ENCODE data around the gene SLC13A5. TPM values are rescaled to one million over a fixed set of nuclear protein-coding genes. Genes with fewer than 3 reads are reported as not detected.
"Not testable (repeated sequence)": the region's sequence is repeated elsewhere in the genome, so short reads cannot be mapped to it uniquely, and the experiment has no call there.

The SLC13A5 gene
- not detected in 2 replicates for total RNA-seq (2014; rRNA removed; shearing (Covaris generic))
- not detected in 2 replicates for polyA plus RNA-seq (2015; cell fraction: cytosol; rRNA removed)
- polyA plus RNA-seq (2015; cell fraction: nucleus; rRNA removed): not detected in 2 replicates

DNA sequence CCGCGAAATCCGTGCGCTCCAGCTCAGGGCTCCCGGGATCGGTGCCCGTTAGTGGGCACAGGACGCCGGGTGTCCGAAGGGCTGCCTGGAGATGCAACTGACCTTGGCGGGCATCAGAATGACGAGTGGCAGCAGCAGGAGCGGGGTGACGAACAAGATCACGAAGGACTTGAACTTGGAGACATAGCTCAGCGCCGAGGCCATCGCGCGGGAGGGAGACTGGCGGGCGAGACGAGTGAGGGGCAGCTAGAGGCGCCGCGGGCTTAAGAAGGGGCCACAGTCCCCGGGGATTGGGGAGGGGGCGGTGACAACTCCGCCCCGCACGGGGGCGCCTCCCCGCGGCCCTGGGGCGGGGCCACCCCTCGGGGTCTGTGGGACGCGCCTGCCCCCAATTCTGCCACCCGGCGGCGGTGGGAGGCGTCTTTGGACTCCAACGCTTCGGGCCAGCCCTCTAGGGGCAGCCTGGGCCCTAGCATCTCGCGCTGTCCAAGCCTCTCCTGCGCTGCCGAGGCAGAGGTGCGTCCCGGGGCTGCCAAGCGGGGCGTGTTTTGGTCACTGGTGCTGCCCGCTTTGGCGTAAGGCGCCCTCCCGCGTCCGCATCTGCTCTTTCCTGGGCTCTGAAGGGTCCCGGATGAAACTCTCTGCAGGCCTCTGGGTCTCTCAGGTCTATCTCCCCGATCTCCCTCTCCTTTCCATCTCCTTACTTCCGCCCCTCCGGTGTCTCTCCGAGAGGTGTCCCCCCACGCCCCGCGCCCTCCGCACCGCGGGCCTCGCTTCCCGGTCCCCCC is at the start of gene SLC13A5:
TSS of gene SLC13A5 (minus strand) at position 240 of the 788 bp plus-strand sequence. CDS start at position 204, 36 bp downstream.
- no peak for DNase-seq (ENCODE audit: low read depth)

DNA sequence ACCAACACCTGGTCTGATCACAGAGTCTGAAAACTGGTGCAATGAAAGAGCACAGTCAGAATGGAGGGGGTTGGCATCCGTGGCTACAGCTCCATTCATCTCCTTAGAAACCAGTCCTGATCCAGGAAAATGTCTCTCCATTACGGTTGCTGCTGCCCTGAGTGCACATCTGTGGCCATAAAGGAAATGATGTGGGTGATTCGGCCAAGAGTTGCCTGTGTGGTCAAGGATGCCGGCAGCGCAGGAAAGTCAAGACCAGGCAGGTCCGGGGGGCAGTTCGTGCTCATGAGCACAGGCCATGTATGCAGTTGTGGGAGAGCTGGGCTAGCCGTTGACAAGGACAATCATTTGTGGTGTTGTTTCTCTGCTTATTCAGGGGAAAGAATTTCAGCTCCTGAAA is 48.6 kb upstream of the SLC13A5 start:
- no peak for DNase-seq (ENCODE audit: low read depth)

- no peak for DNase-seq (ENCODE audit: low read depth)
Measured at GRCh38 chr17:6757747-6758146, 44.6 kb upstream of the SLC13A5 start.

DNA sequence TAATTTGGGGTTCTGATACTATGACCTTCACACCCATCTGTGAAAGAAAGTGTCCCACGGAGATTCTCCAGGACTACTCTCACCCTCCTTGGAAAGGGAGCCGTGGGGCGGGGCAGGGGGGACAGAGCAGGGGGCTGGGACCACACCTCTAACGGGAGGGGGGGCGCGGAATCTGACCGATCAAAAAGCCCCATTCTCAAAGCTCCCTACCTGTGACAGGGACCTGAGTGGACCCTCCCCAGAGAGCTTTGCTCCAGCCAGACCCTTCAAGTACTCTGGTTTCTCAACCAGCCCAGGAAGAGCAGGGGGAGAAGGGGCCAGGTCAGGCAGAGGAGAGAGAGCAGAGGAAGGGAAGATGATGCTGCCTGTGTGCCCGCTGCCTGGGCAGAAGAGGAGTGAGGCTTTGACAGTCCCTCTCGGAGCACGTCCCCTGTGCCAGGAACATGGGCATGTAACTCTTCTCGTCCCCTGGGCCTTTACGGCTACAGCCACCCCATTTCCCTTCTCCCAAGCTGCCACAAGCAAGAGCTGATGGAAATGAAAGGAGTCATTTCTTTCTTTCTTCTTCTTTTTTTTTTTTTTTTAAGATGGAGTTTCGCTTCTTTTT is 43.4 kb upstream of the SLC13A5 start:
- no peak for DNase-seq (ENCODE audit: low read depth)

- no peak for DNase-seq (ENCODE audit: low read depth)
Measured at GRCh38 chr17:6755731-6756184, 42.6 kb upstream of the SLC13A5 start, which contains the start of gene XAF1. XAF1 (plus strand) TSS chr17:6756046; CDS start chr17:6756079, 33 bp downstream.

GRCh38 chr17:6755281-6755680 is 42.1 kb upstream of the SLC13A5 start:
- DNase-seq (ENCODE audit: low read depth): no peak

- DNase-seq (ENCODE audit: low read depth): no peak
Measured at GRCh38 chr17:6753546-6753945, 40.4 kb upstream of the SLC13A5 start.

- DNase-seq (ENCODE audit: low read depth): peak; percentile 83
Measured at GRCh38 chr17:6753006-6753445, 39.9 kb upstream of the SLC13A5 start.

GRCh38 chr17:6752068-6752909 is 39.1 kb upstream of the SLC13A5 start:
- peak; percentile 98 for DNase-seq (ENCODE audit: low read depth)

DNA sequence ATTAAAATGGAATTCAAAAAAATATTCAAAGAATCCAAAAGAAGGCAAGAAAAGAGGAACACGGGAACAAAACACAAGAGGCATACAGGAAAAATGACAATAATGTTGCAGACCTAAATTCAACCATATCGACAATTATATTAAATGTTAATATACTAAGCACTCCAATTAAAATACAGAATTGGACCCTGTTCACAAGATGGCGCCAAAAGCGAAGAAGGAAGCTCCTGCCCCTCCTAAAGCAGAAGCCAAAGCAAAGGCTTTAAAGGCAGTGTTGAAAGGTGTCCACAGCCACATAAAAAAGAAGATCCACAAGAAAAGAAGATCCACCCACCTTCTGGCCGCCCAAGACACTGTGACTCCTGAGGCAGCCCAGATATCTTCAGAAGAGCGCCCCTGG is 36.4 kb upstream of the SLC13A5 start:
- no peak for DNase-seq (ENCODE audit: low read depth)

DNA sequence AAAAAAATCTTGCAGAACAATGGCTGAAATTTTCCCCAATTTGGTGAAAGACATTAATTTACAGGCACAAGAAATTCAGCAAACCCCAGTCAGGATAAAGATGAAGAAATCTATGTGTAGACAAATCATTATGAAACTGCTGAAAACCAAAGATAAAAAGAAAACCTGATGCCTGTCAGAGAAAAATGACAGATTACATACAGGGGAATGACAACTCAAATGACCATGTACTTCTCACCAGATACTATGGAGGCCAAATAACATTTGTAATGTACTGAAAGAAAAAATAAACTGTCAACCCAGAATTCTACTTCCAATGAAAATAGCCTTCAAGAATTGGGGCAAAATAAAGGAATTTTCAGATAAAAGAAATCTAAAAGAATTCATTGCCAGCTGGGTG is 35.4 kb upstream of the SLC13A5 start:
- DNase-seq (ENCODE audit: low read depth): no peak

- not testable (repeated sequence) for DNase-seq (ENCODE audit: low read depth)
Measured at GRCh38 chr17:6746665-6747064, 33.5 kb upstream of the SLC13A5 start.

DNA sequence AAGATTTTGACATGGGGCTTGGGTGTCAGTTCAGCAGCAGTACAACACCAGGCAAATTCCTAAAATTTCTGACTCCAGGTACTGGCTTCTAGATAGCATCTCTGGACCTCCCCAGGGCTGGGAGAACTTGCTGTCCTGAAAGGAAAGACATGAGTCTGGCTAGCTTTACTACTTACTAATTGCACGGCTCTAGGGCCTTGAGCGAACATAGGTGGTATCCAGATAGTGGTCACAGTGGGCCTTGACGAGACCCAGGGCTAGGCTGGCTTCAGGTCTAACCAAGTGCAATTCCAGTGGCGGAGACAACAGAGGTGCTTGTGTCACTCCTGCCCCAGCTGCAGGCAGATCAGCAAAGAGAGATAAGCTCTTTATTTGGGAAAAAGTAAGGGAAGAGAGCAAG is 16.4 kb upstream of the SLC13A5 start:
- DNase-seq (ENCODE audit: low read depth): no peak

- DNase-seq (ENCODE audit: low read depth): no peak
Measured at GRCh38 chr17:6724009-6724408, 10.8 kb upstream of the SLC13A5 start.

DNA sequence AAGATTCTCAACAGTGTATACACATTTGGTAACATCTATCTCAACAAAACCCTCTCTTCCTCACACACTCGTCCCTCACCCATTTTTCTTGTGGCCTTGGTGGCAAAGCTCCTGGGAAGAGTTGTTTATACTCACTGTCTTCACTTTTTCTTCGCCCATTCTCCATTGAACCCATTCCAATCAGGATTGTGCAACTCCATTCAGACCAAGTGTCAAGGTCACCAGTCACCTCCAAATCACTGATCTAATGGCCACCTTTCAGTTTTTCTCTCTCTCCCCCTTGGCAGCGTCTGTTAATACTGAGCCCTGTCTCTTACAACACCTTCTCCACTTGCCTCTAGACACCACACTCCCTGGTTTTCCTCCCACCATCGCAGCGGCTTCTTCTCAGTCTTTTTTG is 8.6 kb upstream of the SLC13A5 start:
- DNase-seq (ENCODE audit: low read depth): no peak

GRCh38 chr17:6716736-6717135 is 3.6 kb upstream of the SLC13A5 start:
- DNase-seq (ENCODE audit: low read depth): no peak

DNA sequence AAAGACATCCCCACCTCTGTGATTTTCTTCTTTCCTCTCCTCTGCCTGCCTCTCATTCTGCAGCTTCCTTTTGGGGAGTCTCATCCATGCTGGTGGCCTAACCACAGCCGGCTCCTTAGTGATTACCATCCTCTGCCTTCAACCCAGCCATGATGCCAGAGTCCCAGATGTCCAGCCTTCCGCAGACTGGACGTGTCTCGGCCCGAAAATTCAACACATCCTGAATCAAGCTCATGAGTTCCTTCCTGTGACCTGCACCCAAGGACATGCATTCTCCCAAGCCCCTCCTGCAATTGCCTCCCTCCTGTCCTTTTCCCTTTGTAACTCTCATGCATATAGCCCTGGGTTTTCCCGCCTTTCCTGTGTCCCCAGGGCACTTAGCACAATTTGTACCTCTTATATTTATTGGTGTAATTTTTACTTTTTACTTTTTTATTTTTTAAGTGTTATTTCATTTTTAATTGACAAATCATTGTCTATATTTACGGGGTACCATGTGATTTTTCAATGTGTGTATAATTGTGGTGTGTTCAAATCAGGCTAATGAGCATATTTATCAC is 1.2 kb upstream of the SLC13A5 start:
- no peak for DNase-seq (ENCODE audit: low read depth)

DNA sequence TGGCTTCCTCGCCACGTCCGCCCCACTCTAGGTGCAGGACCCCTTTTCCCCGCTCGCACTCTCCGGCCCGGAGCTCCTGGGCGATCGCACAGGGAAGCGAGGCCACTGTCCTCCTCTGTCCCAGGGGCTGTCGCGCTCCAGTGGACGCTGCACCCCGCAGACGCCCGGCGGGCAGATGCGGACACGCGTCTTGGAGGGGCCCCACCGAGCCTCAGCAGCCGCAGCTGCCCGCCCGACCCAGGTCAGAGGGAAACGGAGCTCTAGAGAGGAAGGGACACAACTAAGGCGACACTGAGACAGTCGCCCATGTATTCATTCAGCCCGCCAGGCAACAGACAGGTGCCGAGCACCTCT is 726 bp upstream of the SLC13A5 start:
- no peak for DNase-seq (ENCODE audit: low read depth)

GRCh38 chr17:6712854-6713129 is 377 bp downstream of the SLC13A5 start:
- no peak for DNase-seq (ENCODE audit: low read depth)

GRCh38 chr17:6712058-6712853 is 913 bp downstream of the SLC13A5 start:
- DNase-seq (ENCODE audit: low read depth): peak; percentile 8

DNA sequence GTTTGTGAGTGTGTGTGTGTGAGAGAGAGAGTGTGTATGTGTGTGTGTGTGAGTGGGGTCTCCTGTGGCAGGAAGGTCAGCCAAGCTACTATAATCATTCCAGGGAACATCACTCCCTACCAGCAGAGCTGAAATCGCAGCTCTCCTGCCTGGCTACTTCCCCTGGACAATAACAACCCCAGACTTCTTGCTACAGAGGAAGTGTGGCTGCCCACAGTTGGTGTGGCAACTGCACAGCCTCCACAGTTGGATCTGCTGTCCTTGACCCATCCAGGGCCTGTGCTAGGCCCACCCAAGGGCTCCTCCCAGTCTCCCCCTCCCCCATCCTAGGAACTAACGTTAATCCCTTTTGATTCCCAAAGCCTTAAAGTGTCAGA is 1.5 kb downstream of the SLC13A5 start:
- no peak for DNase-seq (ENCODE audit: low read depth)
